ENCODE results near the gene NUP210.
"Not testable (repeated sequence)": the region's sequence is repeated elsewhere in the genome, so short reads cannot be mapped to it uniquely, and the experiment has no call there.

The NUP210 gene

DNA sequence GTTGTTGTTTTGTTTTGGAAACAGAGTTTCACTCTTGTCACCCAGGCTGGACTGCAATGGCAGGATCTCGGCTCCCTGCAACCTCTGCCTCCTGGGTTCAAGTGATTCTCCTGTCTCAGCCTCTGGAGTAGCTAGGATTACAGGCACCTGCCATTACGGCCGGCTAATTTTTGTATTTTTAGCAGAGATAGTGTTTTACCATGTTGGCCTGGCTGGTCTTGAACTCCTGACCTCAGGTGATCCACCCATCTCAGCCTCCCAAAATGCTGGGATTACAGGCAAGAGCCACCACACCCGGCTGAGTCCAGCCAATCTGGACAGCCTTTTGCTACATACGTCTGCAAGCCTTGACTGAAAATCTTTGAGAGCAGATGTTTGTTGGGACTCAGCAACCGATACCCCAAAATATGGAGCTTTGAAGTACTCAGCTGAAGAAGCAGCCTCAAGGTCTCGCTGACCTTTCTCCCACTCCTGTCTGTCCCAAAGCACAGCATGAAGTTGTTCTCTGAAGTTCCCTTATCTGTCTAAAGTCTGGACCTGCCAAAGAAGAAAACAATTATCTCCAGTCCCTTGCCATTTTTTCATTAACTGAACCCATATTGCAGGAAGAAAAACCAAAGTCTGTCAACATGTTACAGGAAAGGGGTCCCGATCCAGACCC lies 9.6 kb upstream of the NUP210 start:
- DNase-seq, result no peak

DNA sequence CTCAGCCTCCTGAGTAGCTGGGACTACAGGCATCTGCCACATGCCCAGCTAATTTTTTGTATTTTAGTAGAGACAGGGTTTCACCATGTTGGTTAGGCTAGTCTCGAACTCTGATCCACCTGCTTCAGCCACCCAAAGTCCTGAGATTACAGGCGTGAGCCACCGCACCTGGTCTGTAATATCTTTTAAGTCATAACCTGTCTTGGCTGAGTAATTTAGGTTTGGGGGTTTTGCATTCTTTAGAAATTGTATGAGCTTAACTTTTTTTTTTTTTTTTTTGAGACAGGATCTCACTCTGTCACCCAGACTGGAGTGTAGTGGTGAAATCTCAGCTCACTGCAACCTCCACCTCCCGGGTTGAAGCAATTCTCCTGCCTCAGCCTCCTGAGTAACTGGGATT lies 8.6 kb upstream of the NUP210 start:
- DNase-seq, result not testable (repeated sequence)

DNA sequence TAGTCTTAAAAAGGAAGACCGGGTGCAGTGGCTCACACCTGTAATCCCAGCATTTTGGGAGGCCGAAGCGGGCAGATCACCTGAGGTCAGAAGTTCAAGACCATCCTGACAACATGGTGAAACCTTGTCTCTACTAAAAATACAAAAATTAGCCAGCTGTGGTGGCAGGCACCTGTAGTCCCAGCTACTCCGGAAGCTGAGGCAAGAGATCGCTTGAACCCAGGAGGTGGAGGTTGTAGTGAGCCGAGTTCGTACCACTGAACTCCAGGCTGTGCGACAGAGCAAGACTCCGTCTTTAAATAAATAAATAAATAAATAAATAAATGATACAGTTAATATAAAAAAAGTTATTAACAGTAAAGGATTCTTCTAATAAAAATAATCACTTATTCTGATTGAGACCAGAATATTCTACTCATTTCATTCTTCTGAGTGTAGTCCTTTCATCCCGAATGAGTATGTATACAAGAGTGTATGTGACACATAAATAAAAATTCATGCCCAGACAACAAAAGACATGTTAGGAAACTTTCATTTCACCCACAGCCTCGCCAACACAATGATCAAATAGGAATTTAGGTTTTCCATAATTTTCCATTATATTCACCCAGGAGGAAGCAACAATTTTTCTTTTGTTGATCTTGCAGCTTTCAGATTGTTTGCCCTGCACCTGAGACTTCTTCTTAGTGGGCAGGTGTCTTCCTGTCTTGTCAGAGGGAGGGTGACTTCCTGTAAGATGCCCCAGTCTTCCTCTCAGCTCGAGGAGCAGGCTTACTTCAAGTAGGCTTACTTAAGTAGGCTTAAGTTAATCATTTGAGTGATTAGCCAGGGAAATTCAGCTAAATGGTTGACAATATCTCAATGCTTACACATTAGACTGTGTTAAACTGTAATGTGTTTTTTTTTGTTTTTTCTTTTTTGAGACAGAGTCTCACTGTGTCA lies 7.8 kb upstream of the NUP210 start:
- no peak for DNase-seq

DNA sequence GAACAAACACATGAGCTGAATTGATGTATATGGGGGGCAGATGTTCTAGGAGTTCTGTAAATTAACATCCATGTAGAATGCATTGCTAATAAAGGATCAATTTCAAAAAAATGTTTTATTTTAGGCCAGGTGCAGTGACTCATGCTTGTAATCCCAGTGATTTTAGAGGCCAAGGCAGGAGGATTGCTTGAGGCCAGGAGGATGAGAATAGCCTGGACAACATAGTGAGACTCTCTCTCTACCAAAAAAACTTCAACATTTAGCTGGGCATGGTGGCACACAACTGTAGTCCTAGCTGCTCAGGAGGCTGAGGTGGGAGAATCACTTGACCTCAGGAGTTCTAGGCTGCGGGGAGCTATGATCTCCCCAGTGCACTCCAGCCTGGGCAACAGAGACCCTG lies 6.5 kb upstream of the NUP210 start:
- no peak for DNase-seq

DNA sequence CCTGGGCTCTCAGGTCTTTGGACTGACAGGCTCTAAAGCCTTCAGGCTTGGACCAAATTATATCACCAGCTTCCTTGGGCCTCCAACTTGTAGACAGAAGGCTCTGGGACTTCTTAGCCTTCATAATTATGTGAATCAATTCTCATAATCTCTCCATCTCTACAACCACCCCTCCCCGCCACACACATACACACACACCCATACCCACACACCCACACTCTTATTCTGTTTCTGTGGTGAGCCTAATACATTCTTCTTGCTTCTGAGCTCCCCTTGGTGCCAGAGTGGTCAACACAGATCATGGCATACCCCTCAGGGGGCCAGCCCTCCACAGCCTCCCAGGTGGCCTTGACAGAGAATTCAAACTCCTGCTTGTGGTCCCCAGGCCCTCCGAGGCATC lies 5.6 kb upstream of the NUP210 start:
- no peak for DNase-seq

DNA sequence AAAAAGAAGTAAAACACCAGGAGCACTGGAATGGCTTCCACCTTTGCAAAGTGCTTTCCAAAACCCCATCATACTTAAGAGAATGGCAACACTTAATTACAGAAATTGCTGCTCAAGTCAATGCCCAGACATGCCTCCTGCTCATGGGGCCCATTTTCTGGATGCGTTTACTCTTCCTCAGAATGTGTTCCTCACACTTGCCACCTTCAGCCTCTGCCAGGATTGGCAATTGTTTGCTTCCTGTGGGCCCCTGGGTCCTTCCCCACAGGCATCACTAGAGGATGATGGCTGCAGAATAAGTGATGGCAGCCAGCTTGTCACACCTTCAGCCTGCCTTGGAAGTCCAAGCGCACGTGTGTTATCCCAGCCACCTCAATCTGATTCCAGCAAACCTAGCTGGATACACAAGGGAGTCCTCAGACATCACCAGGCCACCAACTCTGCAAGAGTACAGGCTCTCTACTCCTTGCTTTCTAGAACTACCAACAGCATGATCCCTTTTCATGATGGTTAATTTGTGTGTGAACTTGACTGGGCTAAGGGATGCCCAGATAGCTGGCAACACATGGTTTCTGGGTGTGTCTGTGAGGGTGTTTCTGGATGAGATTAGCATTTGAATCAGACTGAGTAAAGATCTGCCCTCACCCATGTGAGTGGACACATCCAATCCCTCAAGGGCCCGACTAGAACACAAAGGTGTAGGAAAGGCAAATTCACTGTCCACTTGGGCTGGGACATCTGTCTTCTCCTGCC lies 4.9 kb upstream of the NUP210 start:
- DNase-seq, result no peak

DNA sequence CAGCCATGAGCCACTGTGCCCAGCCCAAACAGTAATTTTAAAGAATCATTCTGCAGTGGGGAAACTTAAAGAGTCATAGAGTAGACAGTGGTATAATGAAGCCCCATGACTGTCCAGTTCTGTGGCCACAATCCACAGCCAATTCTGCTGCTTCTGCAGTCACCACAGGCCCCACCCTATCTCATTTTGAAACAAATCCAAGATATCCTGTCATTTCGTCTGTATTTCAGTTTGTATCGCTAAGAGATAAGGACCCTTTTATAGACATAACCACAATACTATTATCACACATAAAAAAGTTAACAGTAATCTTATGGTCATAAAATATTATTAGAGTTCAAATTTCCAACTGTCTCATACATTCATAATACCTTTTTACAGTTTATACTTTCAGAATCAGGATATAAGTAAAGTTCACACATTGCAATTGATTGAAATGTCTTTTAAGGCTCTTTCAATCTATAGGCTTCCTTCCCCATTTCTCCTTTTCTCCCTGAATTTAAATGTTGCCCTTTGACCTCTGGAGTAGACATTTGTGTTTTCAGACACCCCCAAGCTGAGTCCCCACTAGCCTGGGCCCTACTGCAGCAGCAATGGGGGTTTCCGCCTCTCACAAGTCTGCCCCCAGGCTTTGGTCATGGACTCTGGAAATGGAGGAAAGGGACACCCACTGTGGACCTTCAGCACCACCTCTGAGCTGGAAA lies 4.2 kb upstream of the NUP210 start:
- DNase-seq, result no peak

DNA sequence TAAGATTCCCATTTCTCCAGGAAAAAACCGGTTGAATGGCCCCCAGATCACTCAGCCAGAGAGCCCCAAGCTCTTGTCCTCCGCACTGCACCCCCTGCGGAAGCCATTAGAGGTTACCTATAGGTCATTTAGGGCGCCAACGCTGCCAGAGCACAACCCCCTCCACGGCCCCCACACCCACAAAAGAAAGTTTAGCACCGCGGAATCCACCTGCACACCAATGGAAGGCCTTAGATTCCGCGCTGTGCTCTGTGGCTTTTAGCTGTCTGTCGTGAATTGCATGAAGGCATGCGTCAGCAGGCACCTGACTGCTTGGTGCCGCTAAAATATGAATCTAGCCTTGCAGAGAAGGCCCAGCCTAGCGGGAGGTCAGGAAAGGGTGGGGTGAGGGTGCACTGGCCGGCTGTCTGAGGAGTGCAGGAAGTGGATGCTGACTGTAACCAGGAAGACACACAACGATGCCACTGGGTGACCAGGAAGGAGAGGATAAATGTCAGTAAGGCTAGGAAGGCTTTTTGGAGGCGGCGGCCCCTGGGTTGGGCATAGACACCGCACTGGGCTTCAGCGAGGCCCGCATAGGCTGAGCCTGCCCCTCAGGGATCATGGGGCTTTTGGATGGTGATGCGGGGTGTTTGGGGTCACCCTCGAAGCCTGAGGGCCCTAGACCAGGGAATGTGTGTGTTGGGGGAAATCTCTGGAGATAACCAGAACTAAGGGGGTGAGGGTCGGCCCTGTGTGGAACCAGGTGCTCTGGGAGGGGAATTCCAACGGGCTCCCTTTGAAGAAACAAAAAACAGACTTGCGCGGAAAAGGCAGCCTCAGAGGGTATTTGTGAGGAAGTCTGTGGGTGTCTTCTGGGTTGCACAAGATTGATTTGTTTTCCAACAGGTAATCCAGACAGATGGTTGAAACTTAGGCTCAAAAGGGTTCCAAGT lies 976 bp upstream of the NUP210 start:
- no peak for DNase-seq

DNA sequence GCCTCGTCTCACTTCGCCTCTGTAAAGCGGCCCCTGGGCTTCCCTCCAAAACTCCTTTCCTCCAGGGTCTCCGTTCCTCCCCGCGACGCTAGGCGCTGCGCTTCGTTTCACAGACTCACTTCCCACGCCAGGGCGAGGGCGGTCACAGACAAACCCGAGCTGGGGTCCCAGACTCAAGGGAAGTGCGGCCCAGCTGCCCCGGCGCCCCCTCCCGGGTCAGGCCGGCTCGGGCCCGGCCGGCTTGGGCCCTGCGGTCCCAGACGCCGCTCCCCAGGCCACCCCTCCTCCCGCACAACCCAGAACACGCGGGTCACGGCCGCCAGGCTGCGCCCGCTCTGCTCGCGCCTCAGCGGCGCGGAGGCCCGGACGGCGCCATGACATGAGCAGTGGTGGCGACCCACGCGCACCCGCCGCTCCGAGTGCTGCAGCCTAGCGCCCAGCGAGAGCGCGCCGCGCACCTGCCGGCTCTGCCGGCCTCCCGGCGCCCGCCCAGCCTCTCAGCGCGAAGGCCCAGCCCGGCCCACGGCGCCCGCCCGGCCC lies 547 bp downstream of the NUP210 start:
- no peak for DNase-seq

DNA sequence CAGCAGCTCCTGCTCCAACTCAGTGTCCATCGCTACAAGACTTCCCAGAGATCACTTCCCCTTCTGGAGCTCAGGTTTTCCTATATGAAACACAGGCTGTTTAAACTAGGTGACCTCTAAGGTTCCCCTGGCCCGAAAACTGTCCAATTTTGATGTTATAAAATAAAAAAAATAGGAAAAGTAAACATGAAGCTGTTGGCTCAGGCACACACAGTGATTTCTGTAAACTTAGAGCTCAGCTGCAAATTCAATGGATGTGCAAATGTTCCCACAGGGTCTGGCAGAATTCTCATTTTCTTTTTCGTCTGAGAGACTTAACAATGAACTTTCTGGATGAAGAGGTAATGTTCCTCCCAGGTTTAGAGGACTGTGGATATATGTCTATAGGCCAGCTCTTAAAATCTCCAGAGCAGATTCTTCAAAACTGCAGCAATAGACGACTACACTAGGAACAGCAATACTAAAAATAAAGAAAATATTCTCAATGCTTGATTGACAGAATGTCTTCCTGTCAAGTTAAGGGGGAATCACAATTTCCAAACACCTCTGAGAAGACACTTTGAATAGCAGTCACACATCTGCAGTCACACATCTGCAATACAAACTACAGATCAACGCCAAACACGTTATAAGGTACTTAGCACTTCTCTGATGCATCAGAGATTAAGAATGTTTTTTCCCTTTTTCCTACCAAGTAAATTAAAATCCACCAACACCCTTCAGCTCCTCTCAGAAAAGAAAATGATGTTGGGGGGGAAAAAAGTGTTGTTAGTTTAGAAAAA lies 2.8 kb downstream of the NUP210 start:
- DNase-seq, result no peak

DNA sequence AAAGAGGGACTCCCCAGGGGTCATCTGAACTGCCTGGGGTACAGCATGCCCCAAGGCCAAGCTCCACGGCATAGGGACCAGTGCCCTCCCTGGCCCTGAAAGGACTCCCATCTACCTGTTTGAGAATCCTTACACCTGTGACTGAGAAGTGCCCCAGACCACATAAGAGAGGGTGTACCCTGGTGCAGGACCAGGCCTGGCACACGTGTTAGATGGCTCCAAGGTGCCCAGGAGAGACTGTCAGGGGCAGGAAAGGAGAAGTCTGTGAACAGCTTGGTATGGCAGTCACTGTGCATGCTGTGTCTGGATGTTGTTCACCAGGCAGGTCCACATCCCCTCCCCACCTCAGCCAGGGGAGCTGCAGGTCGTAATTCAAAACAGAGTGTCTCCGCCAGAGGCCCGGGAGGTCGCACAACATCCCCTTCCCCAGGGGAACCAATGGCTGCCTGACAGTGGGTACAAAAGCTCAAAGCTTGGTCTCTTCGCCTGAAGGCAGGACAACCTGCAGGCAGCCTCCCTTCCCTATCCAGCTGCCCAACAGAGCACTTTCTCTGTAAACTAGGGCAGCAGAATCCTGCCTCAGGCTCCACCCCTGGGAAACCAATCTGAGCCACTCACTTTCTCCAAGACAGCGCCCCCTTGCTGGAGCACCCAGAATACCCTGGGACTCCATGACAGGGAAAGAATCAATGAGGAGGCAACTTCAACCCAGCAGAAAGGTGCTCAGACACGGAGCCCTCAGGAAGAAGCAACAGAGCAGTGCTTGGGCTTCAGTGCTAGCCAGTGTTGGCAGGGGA lies 3.9 kb downstream of the NUP210 start:
- no peak for DNase-seq

DNA sequence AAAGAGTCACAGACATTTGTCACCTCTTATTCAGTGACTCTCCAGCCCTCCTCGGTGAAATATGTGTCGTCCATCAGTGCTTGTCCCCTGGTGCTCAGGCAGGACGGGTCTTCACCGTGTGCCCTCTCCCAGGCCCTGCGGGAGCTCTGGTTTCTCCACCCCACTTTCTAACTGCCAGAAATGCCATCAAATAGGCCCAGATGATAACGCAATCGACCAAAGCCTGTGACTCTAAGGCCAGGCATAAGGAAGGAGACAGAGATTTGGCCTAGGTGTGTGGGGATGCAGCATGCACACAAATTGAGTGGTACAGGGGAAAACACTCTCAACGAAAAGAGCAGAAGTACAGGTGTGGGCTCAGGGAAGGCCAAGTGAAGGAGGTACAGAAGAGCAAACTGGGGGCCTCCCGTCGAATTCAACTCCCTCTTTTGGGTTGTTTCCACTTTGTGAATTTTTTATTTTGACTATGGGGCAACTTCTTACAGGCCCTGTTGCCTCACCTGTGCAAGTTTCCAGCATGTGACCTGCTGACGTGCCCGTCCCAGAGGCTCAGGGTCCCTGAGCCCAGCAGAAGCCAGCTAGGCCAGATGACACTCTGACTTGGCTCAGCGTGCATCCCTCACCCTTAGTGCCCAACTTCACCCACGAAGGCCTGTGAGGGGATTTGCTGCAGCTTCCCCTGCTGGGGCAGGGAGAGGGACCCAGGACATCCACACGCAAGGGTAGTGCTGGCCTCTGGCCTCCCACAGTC lies 4.7 kb downstream of the NUP210 start:
- DNase-seq, result no peak

DNA sequence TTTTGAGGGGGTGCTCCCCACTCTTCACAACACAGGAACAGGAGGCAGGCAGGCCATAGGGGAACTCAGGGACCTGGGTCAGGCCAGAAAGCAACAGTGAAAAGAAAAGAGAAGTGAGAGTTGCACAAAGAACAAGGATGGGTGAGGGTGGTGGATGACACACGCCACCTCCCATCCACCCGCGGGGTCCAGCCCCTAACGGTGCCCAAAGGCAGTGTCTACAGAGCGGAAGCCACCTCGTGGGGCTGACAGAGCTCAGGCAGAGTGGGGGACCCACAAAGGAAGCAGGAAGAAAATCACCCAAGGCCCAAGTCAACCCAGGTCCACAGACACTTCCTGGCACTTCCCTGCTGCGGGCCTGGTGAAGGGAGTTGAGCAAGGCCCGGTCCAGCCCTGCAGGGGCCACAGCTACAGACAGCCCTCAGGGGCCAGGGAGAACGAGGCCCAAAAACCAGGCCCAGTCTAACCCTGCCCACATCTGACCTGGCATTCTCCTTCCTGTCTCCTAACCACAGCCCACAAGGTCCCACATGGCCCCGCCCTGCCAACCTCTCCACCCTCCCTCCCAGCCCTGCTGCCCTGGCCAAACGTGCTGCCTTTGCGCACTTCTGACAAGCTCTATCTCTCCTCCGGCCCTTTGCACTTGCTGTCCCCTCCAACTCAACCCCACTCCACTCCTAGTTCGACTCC lies 5.9 kb downstream of the NUP210 start:
- DNase-seq, result no peak

DNA sequence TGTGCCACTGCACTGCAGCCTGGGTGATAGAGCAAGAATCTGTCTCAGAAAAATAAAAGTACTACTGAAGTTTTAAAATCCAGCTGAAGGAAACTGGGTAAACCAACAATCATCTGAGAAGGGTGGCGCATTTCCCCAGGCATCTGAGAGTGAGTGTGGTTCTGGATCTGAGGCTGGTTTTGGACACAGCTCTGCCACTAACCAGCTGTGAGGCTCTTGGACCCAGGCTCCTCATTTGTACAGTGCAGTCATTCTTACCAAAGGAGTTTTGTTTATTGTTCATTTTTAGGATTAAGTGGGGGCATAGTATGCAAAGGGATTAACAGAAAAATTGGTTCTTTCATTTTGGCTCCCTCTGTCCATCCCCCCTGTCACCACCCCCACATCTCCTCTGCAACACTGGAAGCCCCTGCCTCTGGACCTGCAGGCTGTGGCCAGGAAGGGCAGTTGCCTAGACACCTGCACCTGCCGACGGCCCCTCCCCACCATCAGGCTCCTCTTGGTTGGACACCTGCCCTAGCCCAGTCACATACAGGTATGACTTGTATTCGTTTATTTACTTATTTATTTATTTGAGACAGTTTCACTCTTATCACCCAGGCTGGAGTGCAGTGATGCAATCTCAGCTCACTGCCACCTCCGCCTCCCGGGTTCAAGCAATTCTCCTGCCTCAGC lies 8.8 kb downstream of the NUP210 start:
- DNase-seq, result no peak

DNA sequence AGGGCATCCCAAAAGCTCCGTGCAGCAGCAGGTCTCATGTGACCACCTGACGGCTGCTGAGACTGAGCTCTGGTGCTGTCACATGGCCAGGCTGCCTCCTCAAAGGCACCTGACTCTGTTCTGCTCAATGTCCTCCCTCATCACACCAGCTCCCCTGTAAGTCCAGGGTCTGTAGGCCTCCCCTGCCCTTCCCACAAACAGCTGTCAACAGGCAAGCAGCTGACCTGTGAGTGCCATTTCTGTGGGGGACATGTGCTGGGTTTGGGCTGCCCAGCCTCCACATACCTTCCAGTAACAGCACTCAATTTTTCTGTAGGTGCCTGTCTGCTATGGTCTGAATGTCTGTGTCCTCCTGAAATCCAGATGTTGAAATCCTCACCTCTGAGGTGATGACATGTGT lies 11.2 kb downstream of the NUP210 start:
- no peak for DNase-seq

DNA sequence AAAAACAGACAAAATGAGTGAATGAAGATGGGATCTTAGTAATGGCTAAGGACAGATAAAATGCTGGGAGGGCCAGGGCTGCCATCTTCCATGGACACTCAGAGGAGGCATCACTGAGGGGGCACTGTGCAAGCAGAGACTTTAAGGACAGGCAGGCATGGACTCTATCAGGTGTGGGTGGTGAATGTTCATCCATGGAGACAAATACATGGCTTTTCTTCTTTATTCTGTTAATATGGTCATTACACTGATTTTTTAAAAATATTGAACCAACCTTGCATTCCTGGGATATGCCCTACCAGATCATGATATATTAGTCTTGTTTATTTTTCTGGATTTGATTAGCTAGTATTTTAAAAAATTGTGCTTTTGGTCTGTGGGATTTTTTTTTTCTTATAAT lies 12.2 kb downstream of the NUP210 start:
- DNase-seq, result no peak

DNA sequence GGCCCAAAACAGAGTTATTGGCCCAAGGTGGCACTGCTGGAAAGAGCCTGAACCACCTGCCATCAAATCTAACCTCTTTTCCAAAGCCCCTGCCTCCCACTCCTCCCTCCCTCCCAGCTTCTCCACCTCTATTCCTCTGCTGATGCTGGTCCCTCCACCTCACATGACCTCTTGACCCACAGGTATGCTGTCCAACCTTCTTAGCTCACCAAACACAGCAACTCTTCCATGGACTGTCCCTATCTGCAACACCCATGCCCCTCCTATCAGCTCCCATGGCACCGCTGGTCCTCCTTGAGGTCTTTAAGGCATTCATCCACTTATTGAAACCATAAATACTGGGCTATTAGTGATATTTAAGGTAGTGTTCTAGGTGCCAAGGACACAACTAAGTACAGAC lies 12.6 kb downstream of the NUP210 start:
- DNase-seq, result no peak

DNA sequence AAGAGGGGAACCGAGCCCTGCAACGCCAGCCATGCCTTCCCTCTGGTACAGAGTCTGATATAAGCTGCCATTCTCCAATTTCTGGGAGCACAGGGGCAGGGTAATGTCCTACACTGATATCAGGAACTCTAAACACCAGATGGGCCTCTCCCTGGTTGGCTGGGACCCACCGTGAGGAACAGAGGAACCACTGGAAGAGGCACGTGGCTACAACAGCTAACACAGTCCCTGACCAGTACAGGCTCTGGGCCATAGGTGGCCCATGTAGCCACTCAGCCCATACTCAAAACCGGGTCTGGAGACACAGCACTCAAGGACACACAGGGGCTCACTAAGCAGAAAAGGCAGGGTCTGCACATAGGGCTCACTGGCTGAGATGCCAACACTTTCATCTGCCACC lies 13.9 kb downstream of the NUP210 start:
- DNase-seq, result no peak

Measured in amniotic stem cell (primary cell).